Astrocyte of the spinal cord (primary cell): ENCODE measurements around the gene RSAD2.

ENCODE experiments used
- DNase-seq: peaks from one replicate; pipeline ENCODE4 v3.0.0; 2011; ENCODE audit warnings: low read depth, low spot score
- H3K4me3 ChIP-seq: 2 replicates; pipeline ENCODE4 v1.5.1; 2011; ENCODE audit warnings: low read depth, mild to moderate bottlenecking, low read length, moderate library complexity
- in situ Hi-C: cut with HindIII; loops from 2 replicates; pipeline ENCODE4 v1.10.0; 2017; ENCODE audit warnings: low sequenced_read_pairs
- TF ChIP-seq, protein P1 (sequence below): IDR thresholded peaks from 2 replicates; pipeline ENCODE4 v1.5.1; 2012; ENCODE audit warnings: low read depth, mild to moderate bottlenecking, low read length, inconsistent platforms

Gene RSAD2

DNA sequence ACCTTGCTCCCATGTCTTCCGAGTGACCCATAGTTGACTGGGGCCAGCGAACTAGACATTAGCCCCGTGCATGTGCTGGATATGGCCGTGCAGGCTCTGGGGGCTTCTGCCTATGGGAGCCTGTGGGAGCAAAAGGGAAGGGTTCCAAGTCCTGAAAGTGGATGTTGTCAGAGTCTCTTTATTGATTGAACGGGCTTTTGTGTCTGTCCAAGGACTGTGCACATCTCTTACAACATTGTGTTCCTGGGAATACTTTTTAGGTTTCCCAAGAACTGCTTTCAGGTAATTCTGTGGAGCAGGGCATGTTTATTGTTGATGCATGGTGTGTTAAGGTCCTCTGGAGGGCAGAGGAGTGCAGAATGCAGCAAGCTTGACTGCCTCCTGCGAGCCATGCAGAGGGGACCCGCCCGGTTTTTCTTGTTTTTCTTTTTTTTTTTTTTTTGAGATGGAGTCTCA lies 44.7 kb downstream of the RSAD2 start:
- in situ Hi-C loops = loop anchor here (25.0 kb wide), 1 partner anchor 90 kb away; no protein-coding TSS in a partner anchor
- no peak for DNase-seq
- TF ChIP-seq, protein P1, sequence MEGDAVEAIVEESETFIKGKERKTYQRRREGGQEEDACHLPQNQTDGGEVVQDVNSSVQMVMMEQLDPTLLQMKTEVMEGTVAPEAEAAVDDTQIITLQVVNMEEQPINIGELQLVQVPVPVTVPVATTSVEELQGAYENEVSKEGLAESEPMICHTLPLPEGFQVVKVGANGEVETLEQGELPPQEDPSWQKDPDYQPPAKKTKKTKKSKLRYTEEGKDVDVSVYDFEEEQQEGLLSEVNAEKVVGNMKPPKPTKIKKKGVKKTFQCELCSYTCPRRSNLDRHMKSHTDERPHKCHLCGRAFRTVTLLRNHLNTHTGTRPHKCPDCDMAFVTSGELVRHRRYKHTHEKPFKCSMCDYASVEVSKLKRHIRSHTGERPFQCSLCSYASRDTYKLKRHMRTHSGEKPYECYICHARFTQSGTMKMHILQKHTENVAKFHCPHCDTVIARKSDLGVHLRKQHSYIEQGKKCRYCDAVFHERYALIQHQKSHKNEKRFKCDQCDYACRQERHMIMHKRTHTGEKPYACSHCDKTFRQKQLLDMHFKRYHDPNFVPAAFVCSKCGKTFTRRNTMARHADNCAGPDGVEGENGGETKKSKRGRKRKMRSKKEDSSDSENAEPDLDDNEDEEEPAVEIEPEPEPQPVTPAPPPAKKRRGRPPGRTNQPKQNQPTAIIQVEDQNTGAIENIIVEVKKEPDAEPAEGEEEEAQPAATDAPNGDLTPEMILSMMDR = no peak
- no peak overlapping the region for H3K4me3 ChIP-seq

DNA sequence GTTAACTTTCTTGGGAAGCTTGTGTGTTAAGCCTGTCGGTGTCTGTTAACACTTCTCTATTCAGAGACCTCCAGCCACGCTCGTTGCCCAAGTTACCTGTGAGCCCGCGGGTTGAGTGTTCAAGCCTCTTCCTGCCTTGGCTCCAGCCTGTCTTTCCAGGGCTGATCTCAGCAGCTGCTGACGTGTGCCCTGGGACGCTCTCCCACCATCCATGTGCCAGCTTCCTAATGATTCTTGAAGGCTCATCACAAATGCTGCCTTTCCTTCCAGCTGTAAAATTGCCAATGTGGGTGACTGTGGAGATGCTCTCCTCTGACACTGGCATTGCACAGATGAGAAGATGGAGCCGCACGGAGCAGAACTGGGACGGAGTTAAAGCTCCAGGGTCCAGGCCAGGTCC lies 45.7 kb downstream of the RSAD2 start:
- in situ Hi-C loops = loop anchor here (25.0 kb wide), 1 partner anchor 89 kb away; no protein-coding TSS in a partner anchor

DNA sequence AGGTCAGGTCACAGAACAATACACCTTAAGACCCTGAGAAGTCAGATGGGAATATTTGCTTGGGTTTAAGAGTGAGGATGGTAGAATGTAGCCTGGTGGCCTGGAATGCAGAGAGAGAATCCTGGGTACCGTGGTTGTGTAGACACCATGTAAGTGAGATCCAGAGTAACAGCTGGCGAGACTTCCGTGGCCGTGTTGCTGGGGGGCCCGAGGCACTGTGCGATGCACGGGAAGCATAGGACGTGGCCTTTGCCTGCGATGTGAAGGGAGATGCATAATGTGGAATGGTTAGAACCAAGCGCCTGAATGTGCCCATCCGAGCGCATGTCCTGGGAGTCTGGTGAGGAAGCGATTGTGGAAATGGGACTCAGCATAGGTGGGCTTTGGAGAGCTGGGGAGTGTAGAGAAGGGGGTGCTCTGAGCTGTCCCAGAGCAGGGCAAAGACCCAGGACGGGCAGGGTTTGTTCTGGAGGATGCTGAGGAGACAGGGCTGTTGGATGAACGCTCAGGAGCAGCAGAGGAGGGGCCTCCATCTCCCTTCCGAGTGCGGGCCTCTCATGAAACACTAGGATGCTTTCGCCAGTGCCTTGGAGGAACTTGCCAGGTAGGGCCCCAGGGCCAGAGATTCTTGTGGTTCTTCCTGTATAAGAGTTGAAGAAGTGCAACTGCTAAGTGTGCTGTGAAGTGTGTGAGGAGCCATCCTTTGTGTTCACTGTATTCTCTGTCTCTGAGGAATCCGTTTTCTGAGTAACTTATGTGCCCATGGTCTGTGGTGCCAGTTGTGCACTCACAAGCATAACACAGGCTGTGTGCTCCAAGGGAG lies 46.7 kb downstream of the RSAD2 start:
- H3K4me3 ChIP-seq = no peak overlapping the region
- TF ChIP-seq, protein P1 = no peak
- in situ Hi-C loops = loop anchor here (25.0 kb wide), 1 partner anchor 88 kb away; no protein-coding TSS in a partner anchor
- no peak for DNase-seq

More for the DNA sequence above, 45.7 kb downstream of the RSAD2 start:
- no peak overlapping the region for H3K4me3 ChIP-seq
- DNase-seq = no peak
- TF ChIP-seq, protein P1 = no peak

DNA sequence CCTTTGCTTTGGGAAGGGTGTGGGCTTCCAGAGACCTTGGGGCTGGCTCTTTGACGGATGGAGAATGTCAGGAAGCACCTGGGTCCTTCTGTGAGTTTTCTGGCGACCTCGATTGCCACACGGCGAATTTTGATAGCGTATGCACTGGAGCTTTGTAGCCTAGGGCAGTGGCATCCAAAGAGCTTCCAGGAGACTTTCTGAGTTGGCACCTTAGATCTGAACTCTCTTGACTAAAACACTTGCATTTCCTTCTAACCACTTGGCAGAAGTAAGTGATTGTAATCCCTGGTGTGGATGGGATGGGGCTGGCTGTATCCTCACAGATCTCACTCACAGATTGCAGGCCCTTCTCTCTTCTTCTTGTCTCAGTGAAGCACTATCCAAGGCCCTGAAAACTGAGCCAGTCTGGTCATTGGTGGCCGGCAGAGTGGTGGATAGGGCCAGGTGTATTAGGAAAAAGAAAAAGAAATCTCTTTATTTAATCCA lies 47.4 kb downstream of the RSAD2 start:
- in situ Hi-C loops = loop anchor here (25.0 kb wide), 1 partner anchor 87 kb away; no protein-coding TSS in a partner anchor
- DNase-seq = no peak
- H3K4me3 ChIP-seq = no peak overlapping the region
- TF ChIP-seq, protein P1 = no peak

DNA sequence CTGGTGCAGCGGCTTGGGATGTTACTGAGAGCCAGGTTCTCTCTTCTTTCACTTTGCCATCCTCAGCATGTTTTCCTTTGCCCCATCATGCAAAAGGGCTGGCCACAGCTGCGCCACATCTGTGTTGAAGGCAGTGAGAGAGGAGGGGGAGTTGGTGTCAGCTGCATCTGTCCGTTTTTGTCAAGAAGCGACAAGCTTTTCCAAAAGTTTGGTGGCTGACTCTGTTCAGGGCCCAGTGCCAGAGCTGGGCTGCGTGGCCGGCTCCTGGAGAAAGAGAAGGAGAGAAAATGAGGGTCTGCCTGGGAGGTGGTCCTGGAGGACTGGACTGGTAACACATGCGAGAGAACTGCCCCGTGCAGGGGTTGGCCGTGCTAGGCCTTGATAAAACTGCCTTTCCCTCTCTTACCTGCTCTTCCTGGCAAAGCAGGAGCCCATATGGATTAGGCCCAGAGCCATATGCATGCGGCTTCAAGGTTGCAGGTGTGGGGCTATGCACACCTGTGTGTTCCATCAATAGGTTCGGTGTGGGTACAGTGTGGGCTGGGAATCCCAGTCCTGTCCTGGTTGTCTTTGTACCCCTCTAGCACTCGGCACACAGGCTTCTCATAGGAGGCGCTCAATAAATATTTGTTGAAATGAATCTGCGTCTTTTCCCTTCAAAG lies 48.6 kb downstream of the RSAD2 start:
- in situ Hi-C loops = no loop called here
- H3K4me3 ChIP-seq = no peak overlapping the region
- TF ChIP-seq, protein P1 = no peak
- no peak for DNase-seq

DNA sequence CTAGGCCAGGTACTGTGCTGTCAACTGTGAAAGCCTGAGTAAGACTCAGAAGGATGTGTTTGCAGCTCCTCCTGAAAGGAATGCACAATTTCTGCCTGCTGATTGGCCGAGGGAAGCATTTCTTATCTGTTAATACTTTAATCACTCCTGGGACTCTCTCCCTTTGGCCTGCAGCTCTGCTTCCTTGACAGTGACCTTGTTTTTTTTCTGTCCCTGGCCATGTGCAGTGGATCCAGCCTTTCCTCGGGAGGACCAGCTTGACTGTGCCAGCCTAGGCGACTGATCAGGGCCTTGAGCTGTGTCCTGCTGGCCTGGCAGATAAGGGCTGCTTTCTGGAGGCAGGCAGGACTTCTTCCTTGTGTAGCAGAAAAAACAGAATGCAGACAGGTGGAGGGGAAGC lies 49.6 kb downstream of the RSAD2 start:
- no peak for DNase-seq
- in situ Hi-C loops = no loop called here
- TF ChIP-seq, protein P1 = no peak
- no peak overlapping the region for H3K4me3 ChIP-seq
